ENCODE measurements around the gene CBARP.

GRCh38 chr19:1250437-1251260 is 12.8 kb upstream of the CBARP start:
- peak; percentile 28; the same call in 1 of the 2 replicates for TF ChIP-seq CTCF (IDR thresholded peaks at IDR 0.05)
- no peak for TF ChIP-seq ZFX (IDR thresholded peaks at IDR 0.05; ENCODE audit: borderline replicate concordance)
